Dermis microvascular lymphatic vessel endothelial cell (primary cell): ENCODE data around the gene NKX2-4. TPM values are rescaled to one million over a fixed set of nuclear protein-coding genes. Genes with fewer than 3 reads are reported as not detected.
"Not testable (repeated sequence)": the region's sequence is repeated elsewhere in the genome, so short reads cannot be mapped to it uniquely, and the experiment has no call there.

Experiments used
- DNase-seq, 2 donors: peaks; one replicate each; pipeline versions ENCODE4 v3.0.0 to v3.0.0-alpha.2; 2010; ENCODE audit warnings: low read depth in 2 of 2
- total RNA-seq: library from RNA; depleted of rRNA; stranded (reverse); fragments of >200 nt; gene quantifications from 2 replicates; pipeline ENCODE4 v1.2.1, GENCODE V29; 2014

Gene NKX2-4
- not detected in 2 replicates for total RNA-seq

GRCh38 chr20:21397341-21398108 lies at the start of gene NKX2-4:
Gene NKX2-4 (minus strand): TSS chr20:21397526. CDS start chr20:21397399, 127 bp downstream.
- no peak for DNase-seq

- DNase-seq: no peak
Observed at GRCh38 chr20:21437816-21438215, 40.5 kb upstream of the NKX2-4 start.

DNA sequence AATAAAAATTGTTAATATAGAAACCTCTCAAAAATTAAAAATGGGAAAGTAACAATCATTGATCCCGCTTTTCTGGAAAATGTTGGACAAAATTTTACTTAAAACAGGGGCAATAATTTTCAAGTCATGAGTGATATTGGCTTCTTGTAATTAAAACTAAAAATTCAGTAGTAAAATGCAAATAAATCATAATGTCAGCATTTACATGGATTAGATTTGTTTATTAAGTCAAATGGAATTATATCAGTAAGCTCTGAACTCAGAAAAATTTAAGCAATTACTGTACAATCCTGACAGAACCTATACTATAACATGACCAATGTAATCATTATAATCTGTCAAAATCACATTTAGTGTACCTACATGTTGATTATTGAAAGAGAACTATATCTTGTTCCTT lies 39.9 kb upstream of the NKX2-4 start:
- DNase-seq: no peak

DNA sequence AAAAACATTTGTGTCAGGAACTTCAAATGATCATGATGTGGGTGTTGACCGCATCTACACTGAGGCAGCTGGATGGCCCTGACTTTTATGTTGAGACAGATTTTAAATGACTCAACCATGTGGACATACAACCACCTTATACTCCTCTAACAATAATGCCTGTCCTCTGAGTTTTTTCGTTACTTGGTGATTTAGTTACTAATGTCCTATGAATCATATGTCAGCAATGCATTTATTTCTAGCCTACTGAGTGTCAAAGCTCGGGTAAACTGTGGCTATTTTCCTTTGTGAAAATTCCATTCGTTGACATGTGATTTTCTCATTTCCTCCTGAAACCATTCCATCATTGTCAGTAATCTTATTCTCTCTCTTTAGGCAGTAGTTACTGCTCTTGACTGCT lies 38.9 kb upstream of the NKX2-4 start:
- DNase-seq: peak; percentile 63 to 82

- DNase-seq: no peak
Observed at GRCh38 chr20:21435576-21435975, 38.2 kb upstream of the NKX2-4 start.

DNA sequence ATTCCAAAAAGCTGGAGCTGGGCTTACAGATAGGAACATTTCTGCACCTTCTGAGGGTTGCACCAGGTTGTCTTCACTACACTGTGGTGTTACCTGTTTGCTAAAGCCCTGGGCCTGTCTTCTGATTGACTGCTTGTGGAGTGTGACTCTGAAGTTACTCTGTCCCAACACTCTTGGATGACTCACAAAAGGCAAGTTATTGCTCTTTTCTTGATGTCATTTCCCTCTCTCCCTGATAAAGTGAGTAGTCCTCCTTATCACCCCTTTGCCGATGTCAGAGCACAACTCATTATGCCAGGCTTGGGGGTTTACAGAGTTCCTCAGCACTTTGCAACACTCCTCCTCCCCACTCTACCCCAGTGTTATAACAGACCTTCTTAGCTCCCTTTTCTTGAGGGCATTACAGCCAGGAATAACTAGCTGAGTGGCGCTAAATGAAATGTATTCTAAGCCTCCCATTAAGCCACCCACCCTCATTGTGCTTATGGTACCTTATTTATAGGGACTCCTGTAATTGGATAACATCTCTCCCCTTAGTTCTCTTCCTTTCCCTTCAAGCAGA lies 36.1 kb upstream of the NKX2-4 start:
- no peak for DNase-seq

GRCh38 chr20:21432911-21433310 lies 35.6 kb upstream of the NKX2-4 start:
- no peak for DNase-seq

DNA sequence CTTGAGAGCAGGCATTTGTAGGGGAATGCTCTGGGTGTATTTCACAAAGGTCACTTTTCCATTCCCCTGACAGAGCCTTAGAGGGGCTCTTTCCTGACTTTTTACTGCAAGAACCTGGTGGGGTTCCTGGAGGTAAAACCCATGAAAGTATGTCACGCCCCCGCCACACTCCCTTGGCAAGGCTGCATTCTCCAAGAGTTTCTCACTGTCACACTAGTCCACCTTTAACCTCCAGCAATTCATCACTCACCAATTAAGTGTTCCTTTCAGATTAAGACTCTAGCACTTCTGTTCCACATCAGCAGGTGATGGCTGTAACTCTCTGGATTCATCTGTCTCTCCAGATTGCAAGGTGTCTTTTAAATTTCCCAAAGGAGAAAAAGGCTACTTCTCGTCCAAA lies 32.7 kb upstream of the NKX2-4 start:
- DNase-seq: no peak

GRCh38 chr20:21424846-21425245 lies 27.5 kb upstream of the NKX2-4 start:
- no peak for DNase-seq

- DNase-seq: not testable (repeated sequence)
Observed at GRCh38 chr20:21423712-21424111, 26.4 kb upstream of the NKX2-4 start.

DNA sequence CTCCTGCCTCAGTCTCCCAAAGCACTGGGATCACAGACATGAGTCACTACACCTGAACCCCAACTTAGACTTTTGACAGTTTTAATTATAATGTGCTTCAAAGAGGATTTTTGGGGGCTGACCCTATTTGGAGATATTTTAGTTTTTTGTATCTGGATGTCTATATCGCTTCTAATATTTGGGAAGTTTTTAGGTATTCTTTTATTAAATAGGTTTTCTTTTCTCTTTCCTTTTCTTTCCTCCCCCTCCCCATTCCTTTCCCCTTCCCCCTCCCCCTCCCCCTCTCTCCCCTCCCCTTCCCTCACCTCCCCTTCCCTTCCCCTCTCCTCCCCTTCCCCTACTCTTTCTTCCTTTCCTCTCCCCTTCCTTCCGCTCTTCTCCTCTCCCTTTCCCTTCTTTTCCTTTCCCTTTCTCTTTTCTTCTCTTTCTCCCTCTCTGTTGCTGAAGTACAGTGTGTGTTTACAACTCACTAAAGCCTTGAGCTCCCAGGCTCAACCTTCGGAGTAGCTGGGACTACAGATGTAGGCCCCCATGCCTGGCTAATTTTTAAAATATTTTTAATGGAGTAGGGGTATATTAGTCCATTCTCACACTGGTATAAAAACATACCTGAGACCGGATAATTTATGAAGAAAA lies 24.4 kb upstream of the NKX2-4 start:
- DNase-seq: no peak

- not testable (repeated sequence) for DNase-seq
Observed at GRCh38 chr20:21419147-21419546, 21.8 kb upstream of the NKX2-4 start.

- not testable (repeated sequence) for DNase-seq
Observed at GRCh38 chr20:21413996-21414395, 16.7 kb upstream of the NKX2-4 start.

DNA sequence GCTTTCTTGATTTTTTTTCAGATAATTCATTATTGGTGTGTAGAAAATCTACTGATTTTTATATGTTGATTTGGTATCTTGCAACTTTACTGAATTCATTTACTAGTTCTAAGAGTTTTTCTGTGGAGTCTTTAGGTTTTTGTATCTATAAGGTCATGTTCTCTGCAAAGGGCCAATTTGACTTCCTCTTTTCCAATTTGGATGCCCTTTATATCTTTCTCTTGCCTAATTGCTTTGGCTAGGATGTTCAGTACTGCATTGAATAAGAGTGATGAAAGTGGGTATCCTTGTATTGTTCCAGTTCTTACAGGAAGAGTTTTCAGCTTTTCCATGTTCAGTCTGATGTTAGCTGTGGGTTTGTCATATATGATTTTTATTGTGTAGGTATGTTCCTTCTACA lies 14.4 kb upstream of the NKX2-4 start:
- DNase-seq: no peak

DNA sequence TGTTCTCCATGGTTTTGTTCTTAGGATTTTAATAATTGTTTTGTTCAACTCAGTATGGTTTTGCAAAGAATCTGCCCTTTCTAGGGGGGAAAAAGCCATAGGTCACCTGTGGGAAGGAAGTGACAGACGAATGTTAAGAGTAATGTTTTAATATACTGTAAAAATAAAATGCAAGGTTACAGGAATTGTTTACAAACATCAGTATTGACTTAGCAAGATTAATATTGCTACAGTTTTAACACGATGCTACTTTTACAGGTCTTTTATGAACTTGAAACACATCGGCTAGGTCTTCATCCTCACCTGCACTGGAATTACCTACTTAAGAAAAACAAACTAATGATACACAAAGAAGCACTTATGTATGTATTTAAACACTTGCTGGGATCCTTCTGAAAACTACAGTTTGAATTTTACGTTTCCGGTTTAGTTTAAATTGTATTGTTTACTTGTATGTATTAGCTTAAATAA lies 1.7 kb upstream of the NKX2-4 start:
- DNase-seq: no peak

- no peak for DNase-seq
Observed at GRCh38 chr20:21398109-21399004, 1.0 kb upstream of the NKX2-4 start.

- peak in 1 of 2 donors; percentile 4 for DNase-seq
Observed at GRCh38 chr20:21396599-21397340, 556 bp downstream of the NKX2-4 start.

- DNase-seq: peak in 1 of 2 donors; percentile 20
Observed at GRCh38 chr20:21395666-21396598, 1.4 kb downstream of the NKX2-4 start.

- DNase-seq: no peak
Observed at GRCh38 chr20:21395051-21395665, 2.2 kb downstream of the NKX2-4 start.
